ENCODE results near the gene PADI3. TPM values are rescaled to one million over a fixed set of nuclear protein-coding genes. Genes with fewer than 3 reads are reported as not detected.

PADI3 gene
- total and polyA plus RNA-seq, 2 of the 8 experiments (the other 6 are each of a cell fraction or from before 2014, with no cell fraction given): 0.37 to 0.94 TPM

GRCh38 chr1:17229379-17229778 is 19.5 kb upstream of the PADI3 start:
- no peak overlapping the region for H4K8ac ChIP-seq (ENCODE audit: extremely low read depth, insufficient read depth, low read length)
- no peak overlapping the region for H2AFZ ChIP-seq (ENCODE audit: low read length)
- H4K20me1 ChIP-seq (replicated peaks in 1 of 2; ENCODE audit: control insufficient read depth in 1 of 2, insufficient read depth in 2 of 2, low read length in 2 of 2): no peaks in the 10 kb centered on the region
- H3K14ac ChIP-seq (ENCODE audit: insufficient read length): no peak overlapping the region
- ChIA-PET POLR2A (ENCODE audit: partially characterized antibody) (interaction anchor here (1.1 kb wide), 1 partner anchor 10 kb away, joined by 3 read pairs; no protein-coding TSS in a partner anchor), CTCF (ENCODE audit: partially characterized antibody) (interaction anchor here (0.6 to 4.2 kb wide), 8 partner anchors 8 to 183 kb away, joined by 3 to 23 read pairs (median 3); partner anchors contain the start of gene PADI3)
- H2BK120ac ChIP-seq (replicated peaks; ENCODE audit: low read depth, low read length): no peak overlapping the region
- no peak overlapping the region; the same call in 1 of the 2 replicates for H3K18ac ChIP-seq (ENCODE audit: extremely low read depth, low read length)
- DNase-seq (ENCODE audit: low read depth in 1 of 2, low spot score in 2 of 2): no peak
- no peak overlapping the region for H2BK15ac ChIP-seq (ENCODE audit: low read length)
- H3K23me2 ChIP-seq (ENCODE audit: low read depth, low read length): no peaks in the 10 kb centered on the region
- H2AK5ac ChIP-seq (ENCODE audit: low read depth, low read length): no peak overlapping the region
- H3K23ac ChIP-seq (ENCODE audit: insufficient read length): no peak overlapping the region
- H3K36me3 ChIP-seq (ENCODE audit: control insufficient read depth in 2 of 4, insufficient read depth in 4 of 4, low read length in 3 of 4): no peaks in the 10 kb centered on the region
- H3K27me3 ChIP-seq (replicated peaks in 1 of 4; ENCODE audit: control insufficient read depth in 3 of 4, extremely low read depth in 1 of 4, insufficient read depth in 3 of 4, low read length in 3 of 4): no peaks in the 10 kb centered on the region; a peak in 1 of 7 replicates
- no peaks in the 10 kb centered on the region for H3K9me3 ChIP-seq (ENCODE audit: insufficient read depth in 2 of 2, low read depth in 1 of 2, low read length in 1 of 2)
- no peak overlapping the region for H4K5ac ChIP-seq (ENCODE audit: insufficient read length, low read depth, low read length)
- H3K9ac ChIP-seq (replicated peaks in 1 of 4; ENCODE audit: extremely low read depth in 1 of 4, low read depth in 3 of 4, low read length in 3 of 4): no peak overlapping the region
- no peak overlapping the region for H3K4ac ChIP-seq (replicated peaks; ENCODE audit: insufficient read length, low read depth, low read length)
- H3K4me3 ChIP-seq (ENCODE audit: extremely low read depth in 1 of 4, insufficient read depth in 2 of 4, low read depth in 3 of 4, low read length in 4 of 4): no peak overlapping the region
- H2BK5ac ChIP-seq (ENCODE audit: low read depth, low read length): 0 out of 2 replicates have a peak overlapping the region, but pooled peaks have one; percentile 44
- no peak overlapping the region for H3K27ac ChIP-seq (ENCODE audit: low read depth, low read length)
- no peaks in the 10 kb centered on the region for H3K79me2 ChIP-seq (ENCODE audit: control insufficient read depth in 1 of 2, insufficient read depth in 2 of 2, low read length in 2 of 2)
- H3K56ac ChIP-seq (replicated peaks; ENCODE audit: insufficient read length, low read depth, low read length): no peak overlapping the region
- 91% methylated on average over 6 of the region's 6 CpGs; no CpG with 5 or more reads in 1 of the 2 experiments for WGBS, 2 experiments (ENCODE audit: extremely low coverage in 1 of 2, insufficient coverage in 1 of 2, insufficient read length in 1 of 2, insufficient replicate concordance in 2 of 2, low coverage in 1 of 2, low lambda C conversion rate in 2 of 2, missing lambda C conversion rate in 1 of 2)
- H3K4me2 ChIP-seq (ENCODE audit: insufficient read depth in 1 of 2, low read depth in 2 of 2, low read length in 2 of 2): no peak overlapping the region
- H3K79me1 ChIP-seq (ENCODE audit: low read depth, low read length): no peaks in the 10 kb centered on the region
- H2BK12ac ChIP-seq (ENCODE audit: low read depth, low read length): peak overlapping the region; percentile 19; the same call in 1 of the 2 replicates
- no peaks in the 10 kb centered on the region for H3K4me1 ChIP-seq (replicated peaks in 1 of 4; ENCODE audit: control insufficient read depth in 3 of 4, insufficient read depth in 4 of 4, low read length in 3 of 4)
- no peak overlapping the region for H4K91ac ChIP-seq (replicated peaks; ENCODE audit: insufficient read length, low read length)
- no peak for FAIRE-seq
- no peak for TF ChIP-seq SRF (IDR thresholded peaks at IDR 0.05; ENCODE audit: low read depth, low read length)
- no peak for TF ChIP-seq CEBPB (IDR thresholded peaks at IDR 0.05; ENCODE audit: low read depth, low read length)
- TF ChIP-seq YY1 (IDR thresholded peaks at IDR 0.05; ENCODE audit: low read depth, low read length): no peak
- TF ChIP-seq FOSL1 (IDR thresholded peaks at IDR 0.05; ENCODE audit: insufficient read depth, low read depth, low read length): no peak
- no peak for TF ChIP-seq POLR2A (IDR thresholded peaks at IDR 0.05; ENCODE audit: control extremely low read depth in 1 of 2, low read depth in 2 of 2, low read length in 2 of 2)
- TF ChIP-seq E2F6 (IDR thresholded peaks at IDR 0.05): no peak
- TF ChIP-seq POU5F1 (IDR thresholded peaks at IDR 0.05; ENCODE audit: low read depth, low read length): no peak
- H2BK20ac ChIP-seq (ENCODE audit: low read length): no peak overlapping the region

Data from H1 (cell line).